HG03025 (cell line): ENCODE data around the gene HIF3A.
"Not testable (repeated sequence)": the region's sequence is repeated elsewhere in the genome, so short reads cannot be mapped to it uniquely, and the experiment has no call there.

Experiments used
- ATAC-seq: cut with Tn5 transposase; IDR thresholded peaks from one replicate; pipeline ENCODE4 v1.9.1; 2021; ENCODE audit warnings: mild to moderate bottlenecking, moderate library complexity; ENCODE audit not compliant: unreplicated experiment, low FRiP score

The HIF3A gene

GRCh38 chr19:46321653-46322052 lies 24.8 kb downstream of the HIF3A start:
- no peak for ATAC-seq

- not testable (repeated sequence) for ATAC-seq
Observed at GRCh38 chr19:46323227-46323626, 26.4 kb downstream of the HIF3A start.

GRCh38 chr19:46324277-46324676 lies 27.4 kb downstream of the HIF3A start:
- ATAC-seq: no peak

- no peak for ATAC-seq
Observed at GRCh38 chr19:46326608-46327007, 29.8 kb downstream of the HIF3A start.

GRCh38 chr19:46328079-46328478 lies 31.2 kb downstream of the HIF3A start:
- ATAC-seq: no peak

GRCh38 chr19:46330319-46330918 lies 33.6 kb downstream of the HIF3A start:
- no peak for ATAC-seq

GRCh38 chr19:46337487-46337886 lies 40.6 kb downstream of the HIF3A start:
- no peak for ATAC-seq

- ATAC-seq: no peak
Observed at GRCh38 chr19:46339446-46339845, 42.6 kb downstream of the HIF3A start.

- no peak for ATAC-seq
Observed at GRCh38 chr19:46340051-46340659, 43.3 kb downstream of the HIF3A start.

GRCh38 chr19:46341937-46342336 lies 45.1 kb downstream of the HIF3A start:
- no peak for ATAC-seq

GRCh38 chr19:46344363-46344762 lies 47.5 kb downstream of the HIF3A start:
- no peak for ATAC-seq

GRCh38 chr19:46345157-46345556 lies 48.3 kb downstream of the HIF3A start:
- ATAC-seq: no peak

GRCh38 chr19:46346821-46347571 lies 50.2 kb downstream of the HIF3A start, which contains the start of gene PPP5C:
PPP5C (plus strand) TSS chr19:46347087; CDS start chr19:46347097, 10 bp downstream.
- ATAC-seq: no peak

GRCh38 chr19:46347572-46347883 lies 50.7 kb downstream of the HIF3A start:
- no peak for ATAC-seq

GRCh38 chr19:46347985-46348384 lies 51.1 kb downstream of the HIF3A start:
- no peak for ATAC-seq

- ATAC-seq: no peak
Observed at GRCh38 chr19:46349311-46349993, 52.6 kb downstream of the HIF3A start.

GRCh38 chr19:46350029-46350757 lies 53.4 kb downstream of the HIF3A start:
- ATAC-seq: no peak

GRCh38 chr19:46350758-46351159 lies 53.9 kb downstream of the HIF3A start:
- no peak for ATAC-seq

- ATAC-seq: no peak
Observed at GRCh38 chr19:46351241-46352041, 54.6 kb downstream of the HIF3A start.
